Activated CD8-positive, alpha-beta T cell treated with anti-CD3 and anti-CD28 coated beads for 36 hours (primary cell): ENCODE results near the gene OR5H2. TPM values are rescaled to one million over a fixed set of nuclear protein-coding genes. Genes with fewer than 3 reads are reported as not detected.
"Not testable (repeated sequence)": the region's sequence is repeated elsewhere in the genome, so short reads cannot be mapped to it uniquely, and the experiment has no call there.

Experiments used
- ATAC-seq: fragments of 200-7000 bp; cut with Tn5 transposase; one replicate; pipeline ENCODE4 v1.10.0; 2021; ENCODE audit warnings: mild to moderate bottlenecking, moderate library complexity
- CTCF ChIA-PET: fragments of 350-600 bp; sonication (Branson Sonifier 250); formaldehyde crosslinking; loops from one replicate; lab custom pipeline; 2021; ENCODE audit warnings: antibody characterized with exemption; lab: Charles Lee
- POLR2A ChIA-PET: fragments of 350-600 bp; sonication (Branson Sonifier 250); formaldehyde crosslinking; loops from one replicate; lab custom pipeline; 2021; ENCODE audit warnings: antibody characterized with exemption; lab: Charles Lee
- DNase-seq: peaks from one replicate; pipeline ENCODE4 v3.0.0-alpha.2; 2020
- H3K27ac Mint-ChIP-seq: one replicate; pipeline ENCODE4 v1.8.0; 2021; ENCODE audit warnings: mild to moderate bottlenecking, mixed read lengths
- H3K27me3 Mint-ChIP-seq: one replicate; pipeline ENCODE4 v1.8.0; 2021; ENCODE audit warnings: mixed read lengths
- H3K36me3 Mint-ChIP-seq: one replicate; pipeline ENCODE4 v1.8.0; 2021; ENCODE audit warnings: low read depth, mixed read lengths
- H3K4me1 Mint-ChIP-seq: one replicate; pipeline ENCODE4 v1.8.0; 2021; ENCODE audit warnings: low read depth, mixed read lengths
- H3K4me3 Mint-ChIP-seq: one replicate; pipeline ENCODE4 v1.8.0; 2021; ENCODE audit warnings: mild to moderate bottlenecking, moderate library complexity, mixed read lengths
- H3K9me3 Mint-ChIP-seq: one replicate; pipeline ENCODE4 v1.8.0; 2021; ENCODE audit warnings: mixed read lengths
- intact Hi-C: fragments of 100-400 bp; cut with micrococcal nuclease; formaldehyde crosslinking; loops from one replicate; pipeline ENCODE4 v1.10.0; 2022
- total RNA-seq, 2 experiments: library from RNA; stranded (reverse); gene quantifications; one replicate each; pipeline ENCODE4 v1.2.3, GENCODE V29; 2021
- TF ChIP-seq, protein P1 (sequence below): fragments of 200-600 bp; IDR thresholded peaks from one replicate; pipeline ENCODE4 v1.8.0; 2022; ENCODE audit warnings: antibody characterized with exemption, mild to moderate bottlenecking

The OR5H2 gene
- total RNA-seq, 2 experiments from 2014 or later: not detected

DNA sequence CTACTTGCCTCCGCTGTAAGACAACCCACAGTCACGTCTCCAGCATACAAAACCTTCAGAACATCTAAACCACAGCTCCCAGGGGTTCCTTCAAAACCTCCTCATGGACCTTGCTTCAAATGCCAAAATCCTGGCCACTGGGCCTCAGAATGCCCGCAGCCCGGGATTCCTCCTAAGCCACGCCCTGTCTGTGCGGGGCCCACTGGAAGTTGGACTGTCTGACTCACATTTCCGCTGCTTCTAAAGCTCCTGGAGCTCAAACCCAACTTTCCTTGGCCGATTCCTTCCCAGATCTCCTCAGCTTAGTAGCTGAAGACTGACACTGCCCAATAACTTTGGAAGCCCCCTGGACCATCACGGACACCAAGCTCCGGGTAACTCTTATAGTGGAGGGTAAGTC is 36.2 kb upstream of the OR5H2 start:
- TF ChIP-seq, protein P1, sequence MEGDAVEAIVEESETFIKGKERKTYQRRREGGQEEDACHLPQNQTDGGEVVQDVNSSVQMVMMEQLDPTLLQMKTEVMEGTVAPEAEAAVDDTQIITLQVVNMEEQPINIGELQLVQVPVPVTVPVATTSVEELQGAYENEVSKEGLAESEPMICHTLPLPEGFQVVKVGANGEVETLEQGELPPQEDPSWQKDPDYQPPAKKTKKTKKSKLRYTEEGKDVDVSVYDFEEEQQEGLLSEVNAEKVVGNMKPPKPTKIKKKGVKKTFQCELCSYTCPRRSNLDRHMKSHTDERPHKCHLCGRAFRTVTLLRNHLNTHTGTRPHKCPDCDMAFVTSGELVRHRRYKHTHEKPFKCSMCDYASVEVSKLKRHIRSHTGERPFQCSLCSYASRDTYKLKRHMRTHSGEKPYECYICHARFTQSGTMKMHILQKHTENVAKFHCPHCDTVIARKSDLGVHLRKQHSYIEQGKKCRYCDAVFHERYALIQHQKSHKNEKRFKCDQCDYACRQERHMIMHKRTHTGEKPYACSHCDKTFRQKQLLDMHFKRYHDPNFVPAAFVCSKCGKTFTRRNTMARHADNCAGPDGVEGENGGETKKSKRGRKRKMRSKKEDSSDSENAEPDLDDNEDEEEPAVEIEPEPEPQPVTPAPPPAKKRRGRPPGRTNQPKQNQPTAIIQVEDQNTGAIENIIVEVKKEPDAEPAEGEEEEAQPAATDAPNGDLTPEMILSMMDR: no peak
- no peak for ATAC-seq
- Mint-ChIP-seq H3K27me3 (no peaks in the 10 kb centered on the region), H3K9me3 (no peaks in the 10 kb centered on the region), H3K27ac (no peak overlapping the region), H3K4me3 (no peak overlapping the region), H3K36me3 (no peaks in the 10 kb centered on the region), H3K4me1 (no peaks in the 10 kb centered on the region)
- no peak for DNase-seq
- ChIA-PET POLR2A (no interaction called here), CTCF (no interaction called here)
- intact Hi-C loops: no loop called here

DNA sequence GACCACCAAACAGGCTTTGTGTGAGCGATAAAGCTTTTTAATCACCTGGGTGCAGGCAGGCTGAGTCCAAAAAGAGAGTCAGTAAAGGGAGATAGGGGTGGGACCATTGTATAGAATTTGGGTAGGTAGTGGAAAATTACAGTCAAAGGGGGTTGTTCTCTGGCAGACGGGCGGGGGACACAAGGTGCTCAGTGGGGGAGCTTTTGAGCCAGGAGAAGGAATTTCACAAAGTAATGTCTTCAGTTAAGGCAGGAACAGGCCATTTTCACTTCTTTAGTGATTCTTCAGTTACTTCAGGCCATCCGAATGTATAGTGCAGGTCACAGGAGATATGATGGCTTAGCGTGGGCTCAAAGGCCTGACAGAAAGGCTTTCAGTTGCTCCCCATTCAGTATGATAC is 26.3 kb upstream of the OR5H2 start:
- H3K27ac Mint-ChIP-seq, POLR2A ChIA-PET, H3K9me3 Mint-ChIP-seq, H3K4me1 Mint-ChIP-seq, H3K4me3 Mint-ChIP-seq, H3K36me3 Mint-ChIP-seq, intact Hi-C loops, DNase-seq, ATAC-seq, CTCF ChIA-PET, H3K27me3 Mint-ChIP-seq: not testable (repeated sequence)

DNA sequence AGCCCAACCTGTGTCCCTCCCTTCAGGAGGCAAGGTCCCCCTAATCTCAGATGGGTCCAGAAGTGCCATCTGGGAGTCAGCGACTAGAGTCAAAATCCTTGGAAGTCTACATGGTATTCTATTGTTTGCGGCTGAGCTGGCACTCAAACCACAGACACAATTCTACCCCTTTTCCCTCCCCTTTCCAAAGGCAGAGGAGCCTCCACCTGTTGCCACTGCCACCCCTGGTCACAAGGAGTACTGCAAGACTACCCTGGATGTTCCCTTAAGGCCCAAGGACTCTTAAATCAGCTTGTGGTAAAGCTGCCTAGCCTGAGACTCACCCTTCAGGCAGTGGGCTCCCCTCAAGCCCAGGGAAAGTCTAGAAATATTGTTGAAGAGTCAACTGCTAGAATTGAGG is 22.6 kb upstream of the OR5H2 start:
- CTCF ChIA-PET: interaction anchor here (1.2 to 1.7 kb wide), 2 partner anchors 12 to 27 kb away, joined by 4 to 5 read pairs; no protein-coding TSS in a partner anchor
- H3K9me3 Mint-ChIP-seq: no peaks in the 10 kb centered on the region
- H3K27me3 Mint-ChIP-seq: peaks cover 4% of the 10 kb centered on the region
- DNase-seq: no peak
- TF ChIP-seq, protein P1: no peak
- H3K27ac Mint-ChIP-seq: no peak overlapping the region
- POLR2A ChIA-PET: no interaction called here
- intact Hi-C loops: no loop called here
- no peaks in the 10 kb centered on the region for H3K36me3 Mint-ChIP-seq
- ATAC-seq: no peak
- H3K4me3 Mint-ChIP-seq: no peak overlapping the region
- no peaks in the 10 kb centered on the region for H3K4me1 Mint-ChIP-seq

DNA sequence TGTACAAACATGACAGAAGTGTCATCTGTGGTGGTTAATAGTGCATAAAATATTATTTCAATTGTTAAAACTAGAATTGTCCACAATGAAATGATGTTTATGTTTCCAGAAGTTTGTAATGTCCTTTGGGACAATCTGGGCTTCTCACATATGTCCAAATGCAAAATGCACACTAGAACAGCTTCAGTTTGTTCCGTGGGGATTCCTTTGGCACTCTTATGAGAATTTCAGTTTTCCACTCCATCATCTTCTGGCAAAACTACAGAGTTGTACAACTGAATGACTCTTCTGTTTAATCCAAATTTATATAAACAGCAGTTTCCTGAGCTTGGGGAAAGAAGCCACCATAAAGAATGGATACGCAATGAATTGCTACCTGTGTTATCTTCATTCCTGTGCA is 20.3 kb upstream of the OR5H2 start:
- ChIA-PET CTCF (no interaction called here), POLR2A (no interaction called here)
- Mint-ChIP-seq H3K36me3 (no peaks in the 10 kb centered on the region), H3K4me3 (no peak overlapping the region), H3K9me3 (no peaks in the 10 kb centered on the region), H3K27ac (no peak overlapping the region), H3K27me3 (peaks cover 6% of the 10 kb centered on the region), H3K4me1 (no peaks in the 10 kb centered on the region)
- TF ChIP-seq, protein P1: no peak
- DNase-seq (no peak), ATAC-seq (no peak)
- intact Hi-C loops: no loop called here

DNA sequence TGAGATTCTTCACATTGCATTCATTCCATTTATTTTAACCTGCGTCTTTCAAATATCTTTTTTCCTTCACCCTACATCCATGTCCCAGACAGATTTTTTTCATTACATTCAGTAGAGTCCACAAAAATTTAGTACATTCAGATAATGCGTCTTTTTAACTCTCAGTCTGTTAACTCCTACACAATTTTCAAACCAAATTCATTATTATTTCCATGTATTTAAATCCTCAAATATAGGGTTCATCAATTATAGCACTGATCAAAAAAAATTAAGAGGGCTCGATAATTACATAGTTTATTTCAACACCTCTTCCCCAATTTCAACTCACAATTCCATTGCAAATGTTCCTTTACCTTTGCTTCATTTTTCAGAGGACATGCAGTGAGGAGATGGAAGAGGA is 18.4 kb upstream of the OR5H2 start, which contains the start of gene OR5H6:
TSS of gene OR5H6 (plus strand) at position 301 of the 400 bp plus-strand sequence. CDS start at position 390, 89 bp downstream.
- TF ChIP-seq, protein P1: no peak
- ATAC-seq (no peak), DNase-seq (no peak)
- intact Hi-C loops: no loop called here
- no peaks in the 10 kb centered on the region for H3K4me1 Mint-ChIP-seq
- H3K9me3 Mint-ChIP-seq: no peaks in the 10 kb centered on the region
- CTCF ChIA-PET: no interaction called here
- no peak within 1 kb of the TSS for H3K27ac Mint-ChIP-seq
- H3K36me3 Mint-ChIP-seq: no peaks in the 10 kb centered on the region
- H3K4me3 Mint-ChIP-seq: no peak within 1 kb of the TSS
- POLR2A ChIA-PET: no interaction called here
- H3K27me3 Mint-ChIP-seq: peaks cover 5% of the 10 kb centered on the region

DNA sequence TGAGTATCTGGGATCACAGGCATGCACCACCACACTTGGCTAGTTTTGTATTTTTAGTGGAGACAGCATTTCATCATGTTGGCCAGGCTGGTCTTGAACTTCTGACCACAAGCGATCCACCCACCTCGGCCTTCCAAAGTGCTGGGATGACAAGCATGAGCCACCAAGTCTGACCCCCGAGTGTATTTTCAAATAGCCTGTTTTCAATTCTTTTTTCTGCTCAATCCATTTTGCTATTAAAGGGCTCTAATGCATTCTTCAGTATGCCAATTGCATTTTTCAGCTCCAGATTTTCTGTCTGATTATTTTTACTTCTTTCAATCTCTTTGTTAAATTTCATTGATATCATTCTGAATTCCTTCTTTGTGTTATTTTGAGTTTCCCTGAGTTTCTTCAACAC is 12.5 kb upstream of the OR5H2 start:
- Mint-ChIP-seq H3K27me3 (peaks cover 2% of the 10 kb centered on the region), H3K36me3 (no peaks in the 10 kb centered on the region), H3K9me3 (peaks cover 13% of the 10 kb centered on the region), H3K4me3 (no peak overlapping the region), H3K4me1 (no peaks in the 10 kb centered on the region), H3K27ac (no peak overlapping the region)
- ATAC-seq (no peak), DNase-seq (no peak)
- intact Hi-C loops: no loop called here
- TF ChIP-seq, protein P1: no peak
- ChIA-PET POLR2A (no interaction called here), CTCF (no interaction called here)
